PFSK-1 (cell line): ENCODE results near the gene NOTO.

Experiments
- REST ChIP-seq, 2 experiments: IDR thresholded peaks; 2 replicates each; pipeline versions ENCODE4 v1.6.1 to v1.8.0; 2011 to 2012; ENCODE audit warnings: low read depth in 2 of 2, low read length in 2 of 2, control low read depth in 1 of 2, inconsistent platforms in 1 of 2, mild to moderate bottlenecking in 1 of 2, moderate library complexity in 1 of 2; ENCODE audit not compliant: insufficient read depth in 1 of 2
- SIN3A ChIP-seq: IDR thresholded peaks from 2 replicates; pipeline ENCODE4 v1.6.1; 2012; ENCODE audit warnings: mild to moderate bottlenecking, low read length, moderate library complexity, borderline replicate concordance; ENCODE audit not compliant: insufficient read depth
- TAF1 ChIP-seq: IDR thresholded peaks from 2 replicates; pipeline ENCODE4 v1.6.1; 2012; ENCODE audit warnings: low read length, control low read depth, borderline replicate concordance; ENCODE audit not compliant: insufficient read depth

GRCh38 chr2:73210696-73211095, 8.3 kb downstream of the NOTO start:
- no peak for TF ChIP-seq REST (IDR thresholded peaks at IDR 0.05; ENCODE audit: insufficient read depth in 1 of 2, low read depth in 2 of 2, low read length in 2 of 2)
- no peak for TF ChIP-seq SIN3A
- TF ChIP-seq TAF1 = no peak
